ENCODE measurements around the gene ASTN2. TPM values are rescaled to one million over a fixed set of nuclear protein-coding genes. Genes with fewer than 3 reads are reported as not detected.

ASTN2 gene
- total and polyA plus RNA-seq, 7 experiments from 2014 or later = 2.2 to 5.3 (median 4.0) TPM

DNA sequence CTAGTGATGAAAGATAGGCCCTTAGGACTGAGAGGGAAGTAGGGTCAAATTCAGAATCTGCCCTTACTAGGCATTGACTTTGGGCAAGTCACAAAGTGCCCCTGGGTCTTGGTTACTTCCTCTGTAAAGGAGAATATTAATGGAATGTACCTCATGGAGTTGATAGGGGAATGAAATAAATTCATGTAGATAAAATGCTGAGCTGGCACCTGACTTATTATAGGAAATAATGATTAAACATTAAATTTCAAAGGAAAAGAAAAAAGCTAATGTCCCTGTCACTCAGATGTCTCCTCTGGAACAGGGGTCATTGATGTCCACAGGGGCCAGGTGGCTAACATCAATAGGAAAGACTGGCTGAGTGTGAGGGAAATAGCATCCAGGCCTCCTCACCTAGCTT, 406.4 kb downstream of the ASTN2 start:
- no peak for ATAC-seq
- Mint-ChIP-seq H3K4me3 (no peak overlapping the region), H3K4me1 (no peaks in the 10 kb centered on the region), H3K36me3 (no peaks in the 10 kb centered on the region), H3K27ac (no peak overlapping the region), H3K27me3 (peaks cover 0 to 7% (median 4%) of the 10 kb centered on the region in 5 donors), H3K9me3 (peaks cover 0 to 17% (median 9%) of the 10 kb centered on the region in 11 donors)
- no peaks in the 10 kb centered on the region for H3K9me3 ChIP-seq (ENCODE audit: control insufficient read depth in 2 of 3, low read length in 3 of 3)
- no peak overlapping the region for H3K4me3 ChIP-seq (ENCODE audit: low read length)
- H3K4me1 ChIP-seq (ENCODE audit: control insufficient read depth in 2 of 2, insufficient read depth in 2 of 2, low read length in 2 of 2) = no peaks in the 10 kb centered on the region
- H3K27ac ChIP-seq (ENCODE audit: low read depth, low read length) = no peak overlapping the region
- no peaks in the 10 kb centered on the region for H3K27me3 ChIP-seq (ENCODE audit: control insufficient read depth in 2 of 2, insufficient read depth in 2 of 2, low read length in 2 of 2)
- ChIA-PET POLR2A (no interaction called here), CTCF (no interaction called here)
- intact Hi-C loops (cut with micrococcal nuclease) = no loop called here
- no peak for DNase-seq
- H3K36me3 ChIP-seq (ENCODE audit: control insufficient read depth in 2 of 3, insufficient read depth in 3 of 3, low read length in 3 of 3) = no peaks in the 10 kb centered on the region

DNA sequence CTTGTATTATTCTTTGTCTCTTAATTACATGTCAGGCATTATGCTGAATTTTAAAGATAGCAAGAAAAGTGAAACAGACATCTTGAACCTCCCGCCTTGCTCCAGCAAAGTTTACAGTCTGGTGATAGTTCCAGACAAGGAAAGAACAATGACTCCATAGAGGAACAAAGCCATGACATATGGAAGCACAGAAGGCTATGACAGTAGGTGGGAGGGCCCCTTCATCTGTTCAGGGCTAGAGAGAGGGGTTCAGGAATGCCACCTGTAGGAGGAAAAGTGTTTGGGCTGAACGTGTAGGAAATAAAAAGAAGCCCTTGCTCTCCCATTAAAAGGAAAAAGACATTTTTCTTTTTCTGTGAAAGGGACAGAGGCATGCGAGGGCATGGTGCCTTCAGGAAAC, 412.2 kb downstream of the ASTN2 start:
- H3K36me3 Mint-ChIP-seq = no peaks in the 10 kb centered on the region
- H3K4me3 Mint-ChIP-seq = no peak overlapping the region
- Histone ChIP-seq H3K4me1 (ENCODE audit: control insufficient read depth in 2 of 2, insufficient read depth in 2 of 2, low read length in 2 of 2) (no peaks in the 10 kb centered on the region), H3K9me3 (ENCODE audit: control insufficient read depth in 2 of 3, low read length in 3 of 3) (no peaks in the 10 kb centered on the region), H3K27me3 (ENCODE audit: control insufficient read depth in 2 of 2, insufficient read depth in 2 of 2, low read length in 2 of 2) (no peaks in the 10 kb centered on the region), H3K27ac (ENCODE audit: low read depth, low read length) (no peak overlapping the region), H3K36me3 (ENCODE audit: control insufficient read depth in 2 of 3, insufficient read depth in 3 of 3, low read length in 3 of 3) (no peaks in the 10 kb centered on the region), H3K4me3 (ENCODE audit: low read length) (no peak overlapping the region)
- H3K27me3 Mint-ChIP-seq = peaks cover 0 to 4% (median 0%) of the 10 kb centered on the region in 5 donors
- H3K27ac Mint-ChIP-seq = no peak overlapping the region
- intact Hi-C loops (cut with micrococcal nuclease) = no loop called here
- H3K9me3 Mint-ChIP-seq = peaks cover 0 to 13% (median 7%) of the 10 kb centered on the region in 11 donors
- H3K4me1 Mint-ChIP-seq = no peaks in the 10 kb centered on the region
- ChIA-PET CTCF (no interaction called here), POLR2A (no interaction called here)
- no peak for DNase-seq
- ATAC-seq = no peak

DNA sequence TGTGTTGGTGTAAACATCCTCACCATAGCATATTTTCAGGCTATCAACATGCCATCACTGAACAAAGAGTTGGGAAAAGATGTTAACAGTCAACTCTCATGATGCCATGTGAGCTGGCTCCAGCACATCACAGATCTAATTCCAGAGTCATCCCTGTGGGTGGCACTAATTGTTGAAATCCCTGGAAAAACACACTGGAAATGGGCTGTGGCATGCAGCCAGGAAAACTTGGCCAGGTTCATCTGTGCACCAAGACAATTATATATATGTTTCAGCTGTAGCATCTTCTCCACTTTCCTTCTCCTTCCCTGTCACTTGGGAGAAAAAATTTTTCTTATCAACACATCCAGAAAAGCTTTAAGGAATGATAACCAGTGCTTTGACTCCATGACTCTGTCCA, 414.0 kb downstream of the ASTN2 start:
- Histone ChIP-seq H3K36me3 (ENCODE audit: control insufficient read depth in 2 of 3, insufficient read depth in 3 of 3, low read length in 3 of 3) (no peaks in the 10 kb centered on the region), H3K27me3 (ENCODE audit: control insufficient read depth in 2 of 2, insufficient read depth in 2 of 2, low read length in 2 of 2) (no peaks in the 10 kb centered on the region), H3K4me1 (ENCODE audit: control insufficient read depth in 2 of 2, insufficient read depth in 2 of 2, low read length in 2 of 2) (no peaks in the 10 kb centered on the region), H3K27ac (ENCODE audit: low read depth, low read length) (no peak overlapping the region), H3K9me3 (ENCODE audit: control insufficient read depth in 2 of 3, low read length in 3 of 3) (no peaks in the 10 kb centered on the region), H3K4me3 (ENCODE audit: low read length) (no peak overlapping the region)
- Mint-ChIP-seq H3K4me1 (no peaks in the 10 kb centered on the region), H3K27ac (no peak overlapping the region), H3K9me3 (peaks cover 0 to 12% (median 5%) of the 10 kb centered on the region in 11 donors), H3K36me3 (no peaks in the 10 kb centered on the region), H3K27me3 (no peaks in the 10 kb centered on the region), H3K4me3 (no peak overlapping the region)
- intact Hi-C loops (cut with micrococcal nuclease) = no loop called here
- no peak for DNase-seq
- CTCF ChIA-PET = no interaction called here
- POLR2A ChIA-PET = no interaction called here
- ATAC-seq = no peak

DNA sequence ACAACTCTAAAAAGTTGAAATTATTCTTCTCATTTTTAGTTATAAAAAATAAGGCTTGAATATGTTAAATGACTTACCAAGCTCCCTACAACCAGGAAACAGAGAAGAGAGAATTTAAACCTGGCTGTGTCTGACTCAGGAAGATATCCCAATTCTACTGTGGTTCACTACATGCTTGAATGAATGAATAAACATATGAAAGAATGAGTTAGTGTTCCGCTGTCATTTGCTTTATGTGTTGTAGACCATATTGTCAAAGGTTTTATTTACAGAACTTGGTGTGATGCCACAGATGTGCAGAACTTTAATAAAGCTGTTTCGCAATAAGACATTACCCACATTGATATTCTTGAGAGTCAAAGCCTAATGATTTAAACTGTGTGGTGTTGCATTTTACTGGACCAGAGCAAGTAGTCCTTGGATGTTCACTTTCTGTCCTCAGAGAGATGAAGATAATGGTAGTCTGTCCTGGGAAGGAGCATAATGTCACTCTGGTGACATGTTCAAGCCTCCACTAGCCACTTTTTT, 414.6 kb downstream of the ASTN2 start:
- intact Hi-C loops (cut with micrococcal nuclease) = no loop called here
- DNase-seq = no peak

DNA sequence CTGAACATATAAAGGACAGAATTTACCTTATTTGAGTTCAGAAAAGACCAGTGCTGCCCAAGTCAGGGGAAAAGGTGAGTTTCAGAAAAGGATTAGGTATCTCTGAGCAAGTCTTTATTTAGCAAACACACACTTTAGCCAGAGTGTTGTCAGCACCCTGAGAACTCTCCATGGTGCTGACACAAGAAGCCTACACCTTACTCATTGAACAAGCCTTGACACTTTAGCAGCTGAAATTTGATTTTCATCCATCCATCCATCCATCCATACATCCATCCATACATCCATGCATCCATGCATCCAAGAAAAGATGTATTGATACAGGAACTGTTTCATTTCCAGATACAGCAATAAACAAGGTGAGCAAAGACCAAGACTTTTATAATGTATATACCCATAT, 416.6 kb downstream of the ASTN2 start:
- H3K4me3 ChIP-seq (ENCODE audit: low read length) = no peak overlapping the region
- POLR2A ChIA-PET = no interaction called here

More for the DNA sequence above, 414.6 kb downstream of the ASTN2 start:
- Mint-ChIP-seq H3K27ac (no peak overlapping the region), H3K27me3 (no peaks in the 10 kb centered on the region), H3K4me1 (no peaks in the 10 kb centered on the region), H3K4me3 (no peak overlapping the region), H3K9me3 (peaks cover 0 to 7% (median 3%) of the 10 kb centered on the region in 11 donors), H3K36me3 (no peaks in the 10 kb centered on the region)
- Histone ChIP-seq H3K27me3 (ENCODE audit: control insufficient read depth in 2 of 2, insufficient read depth in 2 of 2, low read length in 2 of 2) (no peaks in the 10 kb centered on the region), H3K27ac (ENCODE audit: low read depth, low read length) (no peak overlapping the region), H3K36me3 (ENCODE audit: control insufficient read depth in 2 of 3, insufficient read depth in 3 of 3, low read length in 3 of 3) (no peaks in the 10 kb centered on the region), H3K9me3 (ENCODE audit: control insufficient read depth in 2 of 3, low read length in 3 of 3) (no peaks in the 10 kb centered on the region), H3K4me1 (ENCODE audit: control insufficient read depth in 2 of 2, insufficient read depth in 2 of 2, low read length in 2 of 2) (no peaks in the 10 kb centered on the region), H3K4me3 (ENCODE audit: low read length) (no peak overlapping the region)
- POLR2A ChIA-PET = no interaction called here
- CTCF ChIA-PET = no interaction called here
- ATAC-seq = no peak

DNA sequence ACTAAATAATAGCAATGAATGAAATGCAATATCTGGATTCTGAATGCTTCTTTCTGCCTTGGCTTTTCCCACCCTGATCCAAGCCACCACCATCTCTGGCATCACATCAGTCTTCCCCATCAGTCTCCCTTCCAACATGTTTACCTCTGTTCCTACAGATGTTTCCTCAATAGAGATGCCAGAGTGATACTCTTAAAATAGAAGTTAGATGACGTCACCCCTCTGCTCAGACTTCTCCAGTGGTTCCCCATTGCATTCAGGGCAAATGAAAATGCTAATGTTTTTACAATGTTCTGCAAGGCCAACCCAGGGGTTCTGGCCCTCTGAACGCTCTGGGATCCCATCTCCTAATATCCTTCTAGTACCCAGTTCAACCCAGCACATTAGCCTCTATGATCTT, 422.0 kb downstream of the ASTN2 start:
- Histone ChIP-seq H3K27me3 (ENCODE audit: control insufficient read depth in 2 of 2, insufficient read depth in 2 of 2, low read length in 2 of 2) (no peaks in the 10 kb centered on the region), H3K27ac (ENCODE audit: low read depth, low read length) (no peak overlapping the region), H3K4me3 (ENCODE audit: low read length) (no peak overlapping the region), H3K4me1 (ENCODE audit: control insufficient read depth in 2 of 2, insufficient read depth in 2 of 2, low read length in 2 of 2) (no peaks in the 10 kb centered on the region), H3K36me3 (ENCODE audit: control insufficient read depth in 2 of 3, insufficient read depth in 3 of 3, low read length in 3 of 3) (no peaks in the 10 kb centered on the region), H3K9me3 (ENCODE audit: control insufficient read depth in 2 of 3, low read length in 3 of 3) (no peaks in the 10 kb centered on the region)
- DNase-seq = no peak
- CTCF ChIA-PET = no interaction called here
- H3K4me1 Mint-ChIP-seq = no peaks in the 10 kb centered on the region
- H3K4me3 Mint-ChIP-seq = no peak overlapping the region
- ATAC-seq = no peak
- H3K36me3 Mint-ChIP-seq = no peaks in the 10 kb centered on the region
- intact Hi-C loops (cut with micrococcal nuclease) = no loop called here
- H3K27me3 Mint-ChIP-seq = peaks cover 0 to 4% (median 0%) of the 10 kb centered on the region in 5 donors
- POLR2A ChIA-PET = no interaction called here
- H3K9me3 Mint-ChIP-seq = peaks cover 0 to 8% (median 5%) of the 10 kb centered on the region in 11 donors
- no peak overlapping the region for H3K27ac Mint-ChIP-seq

More for the DNA sequence above, 416.6 kb downstream of the ASTN2 start:
- H3K4me1 Mint-ChIP-seq = no peaks in the 10 kb centered on the region
- CTCF ChIA-PET = no interaction called here
- no peaks in the 10 kb centered on the region for H3K27me3 ChIP-seq (ENCODE audit: control insufficient read depth in 2 of 2, insufficient read depth in 2 of 2, low read length in 2 of 2)
- H3K36me3 ChIP-seq (ENCODE audit: control insufficient read depth in 2 of 3, insufficient read depth in 3 of 3, low read length in 3 of 3) = no peaks in the 10 kb centered on the region
- H3K27ac ChIP-seq (ENCODE audit: low read depth, low read length) = no peak overlapping the region
- no peaks in the 10 kb centered on the region for H3K27me3 Mint-ChIP-seq
- no peaks in the 10 kb centered on the region for H3K36me3 Mint-ChIP-seq
- no peak overlapping the region for H3K27ac Mint-ChIP-seq
- ATAC-seq (no peak), DNase-seq (no peak)
- intact Hi-C loops (cut with micrococcal nuclease) = no loop called here
- H3K4me3 Mint-ChIP-seq = no peak overlapping the region
- no peaks in the 10 kb centered on the region for H3K4me1 ChIP-seq (ENCODE audit: control insufficient read depth in 2 of 2, insufficient read depth in 2 of 2, low read length in 2 of 2)
- H3K9me3 Mint-ChIP-seq = peaks cover 0 to 7% (median 2%) of the 10 kb centered on the region in 11 donors
- no peaks in the 10 kb centered on the region for H3K9me3 ChIP-seq (ENCODE audit: control insufficient read depth in 2 of 3, low read length in 3 of 3)

DNA sequence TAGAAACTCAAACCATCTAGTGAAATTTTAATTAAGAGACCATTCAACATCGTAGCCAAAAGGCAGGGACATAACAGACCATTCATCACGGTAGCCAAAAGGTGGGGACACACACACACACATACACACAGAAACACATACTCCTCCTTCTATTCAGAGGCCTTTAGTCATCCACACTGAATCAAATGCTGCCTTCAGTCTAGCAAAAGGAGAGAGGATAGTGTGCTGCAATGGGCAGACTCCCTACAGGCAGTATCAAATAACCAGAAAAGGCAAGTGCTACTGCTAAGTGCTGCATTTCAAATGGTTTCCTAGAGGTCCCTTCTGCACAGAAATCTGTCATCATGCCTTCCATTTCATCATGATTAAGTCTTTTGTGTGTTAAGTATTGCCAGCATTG, 423.8 kb downstream of the ASTN2 start:
- no peak for ATAC-seq

More for the DNA sequence above, 423.8 kb downstream of the ASTN2 start:
- Mint-ChIP-seq H3K4me1 (no peaks in the 10 kb centered on the region), H3K9me3 (peaks cover 0 to 9% (median 3%) of the 10 kb centered on the region in 11 donors), H3K27me3 (peaks cover 0 to 4% (median 0%) of the 10 kb centered on the region in 5 donors), H3K36me3 (no peaks in the 10 kb centered on the region), H3K4me3 (no peak overlapping the region), H3K27ac (no peak overlapping the region)
- ChIA-PET CTCF (no interaction called here), POLR2A (no interaction called here)
- Histone ChIP-seq H3K27me3 (ENCODE audit: control insufficient read depth in 2 of 2, insufficient read depth in 2 of 2, low read length in 2 of 2) (no peaks in the 10 kb centered on the region), H3K36me3 (ENCODE audit: control insufficient read depth in 2 of 3, insufficient read depth in 3 of 3, low read length in 3 of 3) (no peaks in the 10 kb centered on the region), H3K9me3 (ENCODE audit: control insufficient read depth in 2 of 3, low read length in 3 of 3) (no peaks in the 10 kb centered on the region), H3K4me1 (ENCODE audit: control insufficient read depth in 2 of 2, insufficient read depth in 2 of 2, low read length in 2 of 2) (no peaks in the 10 kb centered on the region), H3K27ac (ENCODE audit: low read depth, low read length) (no peak overlapping the region), H3K4me3 (ENCODE audit: low read length) (no peak overlapping the region)
- intact Hi-C loops (cut with micrococcal nuclease) = no loop called here
- no peak for DNase-seq
